ENCODE measurements around the gene SIGMAR1.

DNA sequence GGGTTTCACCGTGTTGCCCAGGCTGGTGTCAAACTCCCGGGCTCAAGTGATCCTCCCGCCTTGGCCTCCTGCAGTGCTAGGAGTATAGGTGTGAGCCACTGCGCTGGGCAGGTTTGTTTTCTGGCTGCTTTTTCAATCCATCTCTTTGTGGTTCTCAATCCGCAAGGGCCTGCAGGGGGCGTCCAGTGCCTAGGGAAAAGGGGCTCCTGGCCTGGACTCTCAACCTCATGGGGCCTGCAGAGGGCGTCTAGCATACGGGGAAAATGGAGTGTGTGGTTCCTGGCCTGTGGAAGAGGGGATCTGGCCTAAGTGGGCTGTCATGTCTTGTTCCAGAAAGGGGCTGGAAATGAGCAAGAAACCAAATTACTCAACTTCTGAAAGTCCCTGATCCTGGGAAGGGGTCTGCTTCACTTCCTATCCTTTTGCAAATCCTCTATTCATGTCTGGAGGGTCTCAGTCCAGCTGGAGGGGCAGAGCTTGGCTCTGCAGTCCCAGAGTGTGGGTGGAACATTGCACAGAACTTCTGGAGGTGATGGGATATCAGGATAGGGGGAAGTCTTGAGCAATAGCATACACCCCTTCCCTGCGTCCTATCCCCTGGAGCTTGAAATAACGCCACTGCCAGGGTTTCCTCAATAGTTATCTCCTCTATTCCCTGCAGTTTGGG is 37.6 kb upstream of the SIGMAR1 start:
- TF ChIP-seq, protein P1, sequence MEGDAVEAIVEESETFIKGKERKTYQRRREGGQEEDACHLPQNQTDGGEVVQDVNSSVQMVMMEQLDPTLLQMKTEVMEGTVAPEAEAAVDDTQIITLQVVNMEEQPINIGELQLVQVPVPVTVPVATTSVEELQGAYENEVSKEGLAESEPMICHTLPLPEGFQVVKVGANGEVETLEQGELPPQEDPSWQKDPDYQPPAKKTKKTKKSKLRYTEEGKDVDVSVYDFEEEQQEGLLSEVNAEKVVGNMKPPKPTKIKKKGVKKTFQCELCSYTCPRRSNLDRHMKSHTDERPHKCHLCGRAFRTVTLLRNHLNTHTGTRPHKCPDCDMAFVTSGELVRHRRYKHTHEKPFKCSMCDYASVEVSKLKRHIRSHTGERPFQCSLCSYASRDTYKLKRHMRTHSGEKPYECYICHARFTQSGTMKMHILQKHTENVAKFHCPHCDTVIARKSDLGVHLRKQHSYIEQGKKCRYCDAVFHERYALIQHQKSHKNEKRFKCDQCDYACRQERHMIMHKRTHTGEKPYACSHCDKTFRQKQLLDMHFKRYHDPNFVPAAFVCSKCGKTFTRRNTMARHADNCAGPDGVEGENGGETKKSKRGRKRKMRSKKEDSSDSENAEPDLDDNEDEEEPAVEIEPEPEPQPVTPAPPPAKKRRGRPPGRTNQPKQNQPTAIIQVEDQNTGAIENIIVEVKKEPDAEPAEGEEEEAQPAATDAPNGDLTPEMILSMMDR (IDR thresholded peaks at IDR 0.05), result peak in 6 of 7 experiments; percentile 15 to 76 (median 51)
- TF ChIP-seq POLR2A (IDR thresholded peaks at IDR 0.05), result no peak
